HuH-7.5 (cell line): ENCODE data around the gene UROD.
A peak's percentile ranks its signal among the peaks of the same experiment; 100 is the strongest.

Experiments used
- DNase-seq: peaks from one replicate; pipeline ENCODE4 v3.0.0; 2011; ENCODE audit warnings: low spot score

Gene UROD

GRCh38 chr1:45008516-45008915, 3.5 kb upstream of the UROD start:
- no peak for DNase-seq

GRCh38 chr1:45009296-45009865, 2.7 kb upstream of the UROD start:
- no peak for DNase-seq

- DNase-seq: peak; percentile 35
Observed at GRCh38 chr1:45009956-45010854, 1.8 kb upstream of the UROD start.

- peak; percentile 67 for DNase-seq
Observed at GRCh38 chr1:45010855-45011811, 921 bp upstream of the UROD start, which contains the start of gene HECTD3. HECTD3 (minus strand) TSS chr1:45011324; CDS start chr1:45011257, 67 bp downstream.

- peak; percentile 60 for DNase-seq
Observed at GRCh38 chr1:45012639-45013278, 705 bp downstream of the UROD start.

GRCh38 chr1:45013551-45014209, 1.6 kb downstream of the UROD start:
- no peak for DNase-seq

GRCh38 chr1:45014321-45015028, 2.4 kb downstream of the UROD start:
- DNase-seq: peak; percentile 53

GRCh38 chr1:45015683-45016082, 3.6 kb downstream of the UROD start:
- no peak for DNase-seq

GRCh38 chr1:45016090-45016697, 4.1 kb downstream of the UROD start:
- DNase-seq: no peak

- no peak for DNase-seq
Observed at GRCh38 chr1:45016767-45017166, 4.7 kb downstream of the UROD start.

- DNase-seq: no peak
Observed at GRCh38 chr1:45018599-45019230, 6.7 kb downstream of the UROD start.

GRCh38 chr1:45023663-45024062, 11.6 kb downstream of the UROD start:
- no peak for DNase-seq

GRCh38 chr1:45026446-45026845, 14.4 kb downstream of the UROD start:
- DNase-seq: no peak

GRCh38 chr1:45032837-45033236, 20.8 kb downstream of the UROD start:
- DNase-seq: no peak

- DNase-seq: no peak
Observed at GRCh38 chr1:45033356-45033755, 21.3 kb downstream of the UROD start.

- no peak for DNase-seq
Observed at GRCh38 chr1:45035631-45036301, 23.7 kb downstream of the UROD start.

GRCh38 chr1:45037456-45037855, 25.4 kb downstream of the UROD start:
- no peak for DNase-seq

GRCh38 chr1:45038240-45038639, 26.2 kb downstream of the UROD start:
- DNase-seq: no peak
